Astrocyte (in vitro differentiated cells and primary cell): Measurements from ENCODE around the gene HYLS1.

ENCODE experiments used
- EZH2 ChIP-seq: IDR thresholded peaks from 2 replicates; pipeline ENCODE4 v1.6.1; 2012; ENCODE audit warnings: mild to moderate bottlenecking, low read length, inconsistent platforms; ENCODE audit not compliant: insufficient read depth
- TF ChIP-seq, protein P1 (sequence below): IDR thresholded peaks from 2 replicates; pipeline ENCODE4 v1.5.1; 2011; ENCODE audit warnings: low read depth, mild to moderate bottlenecking, inconsistent platforms, low read length, moderate library complexity; ENCODE audit not compliant: insufficient read depth

DNA sequence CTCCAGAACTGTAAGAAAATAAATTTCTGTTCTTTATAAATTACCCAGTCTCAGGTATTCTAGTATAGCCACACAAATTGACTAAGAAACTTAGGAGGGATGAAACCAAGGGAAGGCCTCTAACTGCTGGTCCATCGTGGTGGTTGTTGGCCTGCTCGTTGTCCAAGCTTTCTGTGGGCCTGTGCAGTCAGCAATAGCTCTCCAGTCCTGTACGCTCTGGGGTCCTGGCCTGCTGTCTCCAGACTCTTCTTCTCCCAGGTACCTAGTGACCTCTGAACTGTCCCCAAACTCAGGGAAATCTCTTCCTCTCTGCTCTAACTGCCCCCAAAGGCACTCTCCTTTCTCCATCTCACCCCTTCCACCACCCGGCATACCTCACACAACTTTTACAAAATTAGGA is 52.7 kb downstream of the HYLS1 start:
- TF ChIP-seq, protein P1, sequence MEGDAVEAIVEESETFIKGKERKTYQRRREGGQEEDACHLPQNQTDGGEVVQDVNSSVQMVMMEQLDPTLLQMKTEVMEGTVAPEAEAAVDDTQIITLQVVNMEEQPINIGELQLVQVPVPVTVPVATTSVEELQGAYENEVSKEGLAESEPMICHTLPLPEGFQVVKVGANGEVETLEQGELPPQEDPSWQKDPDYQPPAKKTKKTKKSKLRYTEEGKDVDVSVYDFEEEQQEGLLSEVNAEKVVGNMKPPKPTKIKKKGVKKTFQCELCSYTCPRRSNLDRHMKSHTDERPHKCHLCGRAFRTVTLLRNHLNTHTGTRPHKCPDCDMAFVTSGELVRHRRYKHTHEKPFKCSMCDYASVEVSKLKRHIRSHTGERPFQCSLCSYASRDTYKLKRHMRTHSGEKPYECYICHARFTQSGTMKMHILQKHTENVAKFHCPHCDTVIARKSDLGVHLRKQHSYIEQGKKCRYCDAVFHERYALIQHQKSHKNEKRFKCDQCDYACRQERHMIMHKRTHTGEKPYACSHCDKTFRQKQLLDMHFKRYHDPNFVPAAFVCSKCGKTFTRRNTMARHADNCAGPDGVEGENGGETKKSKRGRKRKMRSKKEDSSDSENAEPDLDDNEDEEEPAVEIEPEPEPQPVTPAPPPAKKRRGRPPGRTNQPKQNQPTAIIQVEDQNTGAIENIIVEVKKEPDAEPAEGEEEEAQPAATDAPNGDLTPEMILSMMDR = no peak
- TF ChIP-seq EZH2 = no peak
